Osteoblast (primary cell): ENCODE measurements around the gene FMO4. TPM values are rescaled to one million over a fixed set of nuclear protein-coding genes. Genes with fewer than 3 reads are reported as not detected.
"Not testable (repeated sequence)": the region's sequence is repeated elsewhere in the genome, so short reads cannot be mapped to it uniquely, and the experiment has no call there.

Experiments
- DNase-seq: peaks from one replicate; pipeline ENCODE4 v3.0.0; 2011; ENCODE audit warnings: low spot score, mixed read lengths; ENCODE audit not compliant: insufficient read length; ENCODE audit errors: missing footprints
- H2AFZ ChIP-seq: 2 replicates; pipeline ENCODE4 v1.6.0; 2011; ENCODE audit warnings: mild to moderate bottlenecking, low read length
- H3K27ac ChIP-seq: 2 replicates; pipeline ENCODE4 v1.5.1; 2011; ENCODE audit warnings: mild to moderate bottlenecking, low read depth, low read length, moderate library complexity
- H3K27me3 ChIP-seq: 2 replicates; pipeline ENCODE4 v1.6.0; 2012; ENCODE audit warnings: mild to moderate bottlenecking, control low read depth, inconsistent platforms, low read length, moderate library complexity; ENCODE audit not compliant: insufficient read depth
- H3K36me3 ChIP-seq: 2 replicates; pipeline ENCODE4 v1.5.1; 2011; ENCODE audit warnings: mild to moderate bottlenecking, low read length, control low read depth, moderate library complexity; ENCODE audit not compliant: insufficient read depth
- H3K4me1 ChIP-seq: 2 replicates; pipeline ENCODE4 v1.5.1; 2011; ENCODE audit warnings: mild to moderate bottlenecking, low read length, control low read depth, moderate library complexity; ENCODE audit not compliant: insufficient read depth
- H3K4me2 ChIP-seq: 2 replicates; pipeline ENCODE4 v1.6.0; 2011; ENCODE audit warnings: mild to moderate bottlenecking, low read length; ENCODE audit not compliant: insufficient read depth
- H3K4me3 ChIP-seq: fragments of 200-600 bp; sonication (generic); 3 replicates; pipeline ENCODE4 v1.5.1; 2012; ENCODE audit warnings: mild to moderate bottlenecking, low read length, inconsistent platforms; ENCODE audit not compliant: insufficient read depth
- H3K79me2 ChIP-seq: 2 replicates; pipeline ENCODE4 v1.6.0; 2012; ENCODE audit warnings: mild to moderate bottlenecking, low read length, control low read depth, inconsistent platforms; ENCODE audit not compliant: insufficient read depth
- H3K9me3 ChIP-seq: 2 replicates; pipeline ENCODE4 v1.5.1; 2011; ENCODE audit warnings: low read depth, low read length, control low read depth
- H4K20me1 ChIP-seq: 2 replicates; pipeline ENCODE4 v1.6.0; 2012; ENCODE audit warnings: mild to moderate bottlenecking, low read length, control low read depth; ENCODE audit not compliant: insufficient read depth
- total RNA-seq: library from RNA; depleted of rRNA; stranded (reverse); fragments of >200 nt; gene quantifications from 2 replicates; pipeline ENCODE4 v1.2.3, GENCODE V29; 2012
- TF ChIP-seq, protein P1 (sequence below): IDR thresholded peaks from 2 replicates; pipeline ENCODE4 v1.5.1; 2011; ENCODE audit warnings: mild to moderate bottlenecking, low read depth, low read length, moderate library complexity; ENCODE audit errors: extremely low read depth

The FMO4 gene
- total RNA-seq, 1 donor = 3.6 TPM

GRCh38 chr1:171357179-171357578 lies 43.2 kb downstream of the FMO4 start:
- Histone ChIP-seq H4K20me1 (no peaks in the 10 kb centered on the region), H3K4me2 (no peak overlapping the region), H3K9me3 (no peaks in the 10 kb centered on the region), H2AFZ (no peak overlapping the region), H3K79me2 (no peaks in the 10 kb centered on the region), H3K36me3 (no peaks in the 10 kb centered on the region), H3K4me3 (no peak overlapping the region), H3K4me1 (peaks cover 5% of the 10 kb centered on the region), H3K27me3 (no peaks in the 10 kb centered on the region), H3K27ac (no peak overlapping the region)
- no peak for DNase-seq
- TF ChIP-seq, protein P1, sequence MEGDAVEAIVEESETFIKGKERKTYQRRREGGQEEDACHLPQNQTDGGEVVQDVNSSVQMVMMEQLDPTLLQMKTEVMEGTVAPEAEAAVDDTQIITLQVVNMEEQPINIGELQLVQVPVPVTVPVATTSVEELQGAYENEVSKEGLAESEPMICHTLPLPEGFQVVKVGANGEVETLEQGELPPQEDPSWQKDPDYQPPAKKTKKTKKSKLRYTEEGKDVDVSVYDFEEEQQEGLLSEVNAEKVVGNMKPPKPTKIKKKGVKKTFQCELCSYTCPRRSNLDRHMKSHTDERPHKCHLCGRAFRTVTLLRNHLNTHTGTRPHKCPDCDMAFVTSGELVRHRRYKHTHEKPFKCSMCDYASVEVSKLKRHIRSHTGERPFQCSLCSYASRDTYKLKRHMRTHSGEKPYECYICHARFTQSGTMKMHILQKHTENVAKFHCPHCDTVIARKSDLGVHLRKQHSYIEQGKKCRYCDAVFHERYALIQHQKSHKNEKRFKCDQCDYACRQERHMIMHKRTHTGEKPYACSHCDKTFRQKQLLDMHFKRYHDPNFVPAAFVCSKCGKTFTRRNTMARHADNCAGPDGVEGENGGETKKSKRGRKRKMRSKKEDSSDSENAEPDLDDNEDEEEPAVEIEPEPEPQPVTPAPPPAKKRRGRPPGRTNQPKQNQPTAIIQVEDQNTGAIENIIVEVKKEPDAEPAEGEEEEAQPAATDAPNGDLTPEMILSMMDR = no peak

DNA sequence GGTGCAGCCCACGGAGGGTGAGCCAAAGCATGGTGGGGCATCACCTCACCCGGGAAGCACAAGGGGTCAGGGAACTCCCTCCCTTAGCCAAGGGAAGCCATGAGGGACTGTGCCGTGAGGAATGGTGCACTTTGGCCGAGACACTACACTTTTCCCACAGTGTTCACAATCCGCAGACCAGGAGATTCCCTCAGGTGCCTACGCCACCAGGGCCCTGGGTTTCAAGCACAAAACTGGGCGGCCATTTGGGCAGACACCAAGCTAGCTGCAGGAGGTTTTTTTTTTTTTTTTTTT lies 45.3 kb downstream of the FMO4 start:
- DNase-seq, H3K36me3 ChIP-seq, H2AFZ ChIP-seq, H3K4me1 ChIP-seq, H3K79me2 ChIP-seq, H3K27me3 ChIP-seq, H3K27ac ChIP-seq, H3K4me2 ChIP-seq, H4K20me1 ChIP-seq, H3K4me3 ChIP-seq, H3K9me3 ChIP-seq: not testable (repeated sequence)

DNA sequence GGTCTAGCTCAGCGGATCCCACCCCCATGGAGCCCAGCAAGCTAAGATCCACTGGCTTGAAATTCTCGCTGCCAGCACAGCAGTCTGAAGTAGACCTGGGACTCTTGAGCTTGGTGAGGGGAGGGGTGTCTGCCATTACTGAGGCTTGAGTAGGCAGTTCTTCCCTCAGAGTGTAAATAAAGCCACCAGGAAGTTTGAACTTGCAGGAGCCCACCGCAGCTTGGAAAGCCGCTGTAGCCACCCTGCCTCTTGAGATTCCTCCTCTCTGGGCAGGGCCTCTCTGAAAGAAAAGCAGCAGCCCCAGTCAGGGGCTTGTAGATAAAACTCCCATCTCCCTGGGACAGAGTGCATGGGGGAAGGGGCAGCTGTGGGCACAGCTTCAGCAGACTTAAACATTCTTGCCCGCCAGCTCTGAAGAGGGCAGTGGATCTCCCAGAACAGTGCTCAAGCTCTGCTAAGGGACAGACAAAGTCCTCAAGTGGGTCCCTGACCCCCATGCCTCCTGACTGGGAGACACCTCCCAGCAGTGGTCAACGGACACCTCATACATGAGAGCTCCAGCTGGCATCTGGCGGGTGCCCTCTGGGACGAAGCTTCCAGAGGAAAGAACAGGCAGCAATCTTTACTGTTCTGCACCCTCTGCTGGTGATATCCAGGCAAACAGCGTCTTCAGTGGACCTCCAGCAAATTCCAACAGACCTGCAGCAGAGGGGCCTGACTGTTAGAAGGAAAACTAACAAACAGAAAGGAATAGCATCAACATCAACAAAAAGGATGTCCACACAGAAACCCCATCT lies 45.9 kb downstream of the FMO4 start:
- H2AFZ ChIP-seq, H3K4me2 ChIP-seq, H3K79me2 ChIP-seq, H3K9me3 ChIP-seq, DNase-seq, H3K4me3 ChIP-seq, H3K36me3 ChIP-seq, H3K27me3 ChIP-seq, H3K4me1 ChIP-seq, H4K20me1 ChIP-seq, H3K27ac ChIP-seq: not testable (repeated sequence)
- TF ChIP-seq, protein P1 = peak; percentile 33

- Histone ChIP-seq H3K4me3 (no peak overlapping the region), H3K4me2 (no peak overlapping the region), H3K36me3 (no peaks in the 10 kb centered on the region), H2AFZ (no peak overlapping the region), H3K79me2 (no peaks in the 10 kb centered on the region), H3K4me1 (no peaks in the 10 kb centered on the region), H3K27me3 (no peaks in the 10 kb centered on the region), H3K9me3 (no peaks in the 10 kb centered on the region), H3K27ac (no peak overlapping the region), H4K20me1 (no peaks in the 10 kb centered on the region)
- TF ChIP-seq, protein P1 = no peak
- no peak for DNase-seq
Measured at GRCh38 chr1:171366085-171366484, 52.1 kb downstream of the FMO4 start.
